NCI-H524 treated with DMSO at 0.1 percent for 48 hours (cell line): ENCODE results near the gene PSME1.

Source experiments
- DNase-seq: peaks from one replicate; lab custom pipeline; 2025; lab: John Stamatoyannopoulos, UW

PSME1 gene

GRCh38 chr14:24130380-24130716 is 5.6 kb upstream of the PSME1 start, which contains the start of gene FITM1:
TSS of gene FITM1 (plus strand) at chr14:24130659. CDS start at chr14:24131564, 905 bp downstream.
- no peak for DNase-seq

- DNase-seq: no peak
Measured at GRCh38 chr14:24130717-24131548, 5.1 kb upstream of the PSME1 start.

DNA sequence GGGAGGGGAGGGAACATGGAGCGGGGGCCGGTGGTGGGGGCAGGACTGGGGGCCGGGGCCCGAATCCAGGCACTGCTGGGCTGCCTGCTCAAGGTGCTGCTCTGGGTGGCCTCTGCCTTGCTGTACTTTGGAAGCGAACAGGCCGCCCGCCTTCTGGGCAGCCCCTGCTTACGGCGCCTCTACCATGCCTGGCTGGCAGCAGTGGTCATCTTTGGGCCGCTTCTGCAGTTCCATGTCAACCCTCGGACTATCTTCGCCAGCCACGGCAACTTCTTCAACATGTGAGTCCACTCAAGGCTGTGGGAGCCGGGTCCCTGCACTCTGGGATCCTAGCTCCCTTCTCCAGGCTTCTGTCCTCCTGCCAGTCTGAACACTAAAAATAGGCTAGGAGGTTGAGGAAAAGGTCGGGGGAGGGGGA is 4.4 kb upstream of the PSME1 start:
- DNase-seq: no peak

DNA sequence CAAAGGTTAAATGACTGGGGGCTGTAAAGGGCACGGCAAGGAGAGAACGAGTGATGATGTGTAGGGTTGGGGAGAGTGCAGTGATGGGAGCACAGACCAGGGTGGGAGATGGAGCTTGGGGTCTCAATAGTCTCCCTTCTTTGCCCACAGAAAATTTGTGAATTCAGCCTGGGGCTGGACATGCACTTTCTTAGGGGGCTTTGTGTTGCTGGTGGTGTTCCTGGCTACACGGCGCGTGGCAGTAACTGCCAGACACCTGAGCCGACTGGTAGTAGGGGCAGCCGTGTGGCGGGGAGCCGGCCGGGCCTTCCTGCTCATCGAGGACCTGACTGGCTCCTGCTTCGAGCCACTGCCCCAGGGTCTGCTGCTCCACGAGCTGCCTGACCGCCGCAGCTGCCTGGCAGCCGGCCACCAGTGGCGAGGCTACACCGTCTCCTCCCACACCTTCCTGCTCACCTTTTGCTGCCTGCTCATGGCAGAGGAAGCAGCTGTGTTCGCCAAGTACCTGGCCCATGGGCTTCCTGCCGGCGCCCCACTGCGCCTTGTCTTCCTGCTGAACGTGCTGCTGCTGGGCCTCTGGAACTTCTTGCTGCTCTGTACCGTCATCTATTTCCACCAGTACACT is 3.8 kb upstream of the PSME1 start:
- DNase-seq: no peak

DNA sequence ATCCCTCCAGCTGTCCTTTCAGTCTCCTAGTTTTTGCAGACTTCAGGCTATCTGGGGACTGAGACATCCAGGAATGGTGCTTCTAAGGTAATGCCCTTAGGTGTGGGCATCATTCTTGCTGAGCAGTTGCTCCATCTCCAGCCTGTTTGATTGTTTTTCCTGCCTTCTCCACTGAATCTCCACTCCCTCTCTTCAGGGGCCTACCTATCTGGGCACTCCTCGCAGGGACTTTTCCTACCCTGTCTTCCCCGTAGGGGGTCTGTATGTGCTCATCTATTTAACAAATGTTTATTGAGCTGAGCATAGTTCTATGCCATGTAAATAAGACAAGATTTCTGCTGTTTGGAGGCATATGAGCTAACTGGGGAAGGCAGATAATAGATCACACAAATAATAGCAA is 3.0 kb upstream of the PSME1 start:
- no peak for DNase-seq

DNA sequence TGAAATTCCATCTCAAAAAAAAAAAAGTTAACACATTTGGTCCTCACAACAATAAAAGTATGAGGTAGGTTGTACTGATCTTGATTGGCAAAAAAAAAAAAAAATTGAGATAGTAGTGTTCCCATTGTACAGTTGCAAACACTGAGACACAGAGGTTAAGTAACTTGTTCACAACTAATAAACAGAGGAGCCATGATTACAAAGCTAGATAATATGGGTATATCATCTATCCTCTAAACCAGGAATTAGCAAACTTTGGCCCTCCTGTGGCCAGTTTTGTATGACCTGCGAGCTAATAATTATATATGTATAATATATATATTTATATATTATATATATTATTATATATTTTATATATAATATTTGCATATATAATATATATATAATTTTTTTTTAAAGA is 2.3 kb upstream of the PSME1 start:
- no peak for DNase-seq

DNA sequence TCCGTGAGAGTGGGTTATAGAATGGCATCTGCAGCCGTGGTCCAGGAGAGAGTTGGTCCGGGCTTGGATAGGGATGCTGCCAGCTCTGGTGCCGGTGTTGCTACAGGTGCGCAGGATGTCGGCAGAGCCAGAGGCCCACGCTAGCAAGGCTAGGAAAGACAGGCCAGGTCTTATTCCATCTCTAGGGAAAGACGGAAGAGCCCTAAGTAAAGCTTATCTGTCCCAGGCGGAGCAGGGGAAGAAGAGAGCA is 485 bp upstream of the PSME1 start:
- no peak for DNase-seq

- DNase-seq: no peak
Measured at GRCh38 chr14:24136684-24137528, 912 bp downstream of the PSME1 start.

- DNase-seq: no peak
Measured at GRCh38 chr14:24137529-24138395, 1.8 kb downstream of the PSME1 start.

DNA sequence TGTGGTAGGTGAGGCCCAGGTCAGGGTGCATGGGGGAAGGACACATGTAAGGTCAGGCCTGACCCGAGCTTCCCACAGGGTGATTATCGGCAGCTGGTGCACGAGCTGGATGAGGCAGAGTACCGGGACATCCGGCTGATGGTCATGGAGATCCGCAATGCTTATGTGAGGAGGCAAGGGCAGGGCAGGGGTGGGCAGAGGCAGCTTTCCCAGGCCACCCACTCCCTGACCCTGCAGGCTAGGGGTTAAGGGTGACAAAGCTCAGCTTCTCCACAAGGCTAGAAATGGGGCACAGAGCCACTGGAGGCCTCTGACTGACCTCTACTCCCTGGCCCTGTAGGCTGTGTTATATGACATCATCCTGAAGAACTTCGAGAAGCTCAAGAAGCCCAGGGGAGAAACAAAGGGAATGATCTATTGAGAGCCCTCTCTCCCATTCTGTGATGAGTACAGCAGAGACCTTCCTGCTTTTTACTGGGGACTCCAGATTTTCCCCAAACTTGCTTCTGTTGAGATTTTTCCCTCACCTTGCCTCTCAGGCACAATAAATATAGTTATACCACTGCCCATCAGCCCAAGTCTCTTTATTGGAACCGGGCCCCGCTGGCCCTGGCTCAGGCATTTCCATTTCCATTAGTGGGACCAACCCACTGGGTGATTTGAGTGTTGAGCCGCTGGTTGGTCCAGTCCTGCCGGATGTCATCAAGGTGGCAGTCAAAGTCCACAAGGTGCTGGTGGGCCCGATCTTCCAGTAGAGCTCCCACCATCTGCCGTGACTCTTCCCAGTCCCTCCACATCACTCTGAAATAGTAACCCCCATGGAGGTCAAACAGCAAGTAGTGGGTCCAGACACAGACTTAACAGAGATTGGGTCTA is 2.6 kb downstream of the PSME1 start:
- no peak for DNase-seq

- no peak for DNase-seq
Measured at GRCh38 chr14:24139272-24139934, 3.4 kb downstream of the PSME1 start.

- peak; percentile 100 for DNase-seq
Measured at GRCh38 chr14:24141097-24141880, 5.3 kb downstream of the PSME1 start, which contains the start of gene EMC9. TSS of gene EMC9 (minus strand) at chr14:24141591. CDS start at chr14:24141304, 287 bp downstream.

DNA sequence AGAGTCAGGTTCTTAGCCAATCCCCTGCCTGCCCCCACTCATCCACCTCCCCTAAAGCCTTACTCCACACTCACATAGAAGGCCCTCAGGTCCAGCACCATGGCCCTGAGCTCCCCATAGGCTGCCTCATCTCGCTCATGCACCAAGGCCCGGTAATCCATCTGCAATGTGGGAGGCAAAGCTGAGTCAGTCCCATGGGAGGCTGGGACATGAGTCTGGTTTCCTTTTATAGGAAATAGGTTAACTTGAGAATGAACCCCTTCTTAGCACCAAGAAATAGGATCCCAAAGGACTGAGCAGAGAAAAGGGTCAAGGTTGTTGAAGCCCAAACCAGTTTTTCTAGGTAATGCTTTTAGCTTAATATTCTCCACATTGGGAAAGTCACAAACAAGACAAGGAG is 7.5 kb downstream of the PSME1 start:
- DNase-seq: no peak

DNA sequence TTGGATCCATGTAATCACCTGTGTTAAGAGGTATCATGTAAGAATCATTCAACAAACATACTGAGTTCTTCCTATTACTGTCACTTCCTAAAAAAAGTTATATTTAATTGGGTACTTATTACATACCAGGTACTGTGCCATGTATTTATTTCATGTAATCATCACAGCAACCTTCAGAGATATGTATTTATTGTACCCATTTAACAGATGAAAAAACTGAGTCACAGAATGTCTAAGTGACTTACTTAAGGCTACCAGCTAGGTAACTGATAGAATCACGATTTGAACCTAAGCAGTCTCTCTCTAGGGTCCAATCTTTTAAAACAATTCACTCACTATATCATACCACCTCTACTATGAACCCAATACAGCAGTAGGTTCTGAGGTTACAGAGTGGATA is 8.5 kb downstream of the PSME1 start:
- DNase-seq: no peak

- DNase-seq: no peak
Measured at GRCh38 chr14:24145219-24145618, 9.2 kb downstream of the PSME1 start.

GRCh38 chr14:24145690-24146452 is 9.9 kb downstream of the PSME1 start:
- DNase-seq: no peak

DNA sequence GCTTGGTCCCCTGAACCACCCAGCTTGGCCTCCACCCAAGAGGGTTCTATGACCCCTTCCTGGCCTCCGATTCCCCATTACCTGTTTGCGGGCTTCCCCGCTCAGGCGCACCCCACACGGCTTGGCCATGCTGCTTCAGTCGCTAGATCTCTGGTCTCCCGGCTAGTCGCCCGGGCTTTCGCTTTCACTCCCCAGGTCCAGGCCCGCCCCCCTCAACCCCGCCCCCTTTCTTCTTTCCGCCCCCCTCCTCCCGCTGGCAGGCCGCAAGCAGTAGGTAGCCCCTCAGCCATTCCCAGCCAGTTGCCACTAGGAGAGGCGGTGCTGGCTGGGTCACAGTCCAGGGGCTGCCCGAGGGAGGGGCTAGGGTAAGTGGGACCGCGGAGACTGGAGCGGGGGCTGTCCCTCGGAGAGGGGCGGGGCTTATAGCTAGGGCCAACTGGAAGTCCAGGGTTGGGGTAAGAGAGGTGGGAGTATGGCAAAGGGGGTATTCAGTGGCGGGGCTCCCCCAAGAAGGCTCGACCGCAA is 10.5 kb downstream of the PSME1 start, which contains the start of gene PSME2:
Gene PSME2, minus strand, starts transcription at position 158 of the 525 bp plus-strand sequence. Its CDS starts 29 bp downstream, at position 129.
- DNase-seq: peak; percentile 93

DNA sequence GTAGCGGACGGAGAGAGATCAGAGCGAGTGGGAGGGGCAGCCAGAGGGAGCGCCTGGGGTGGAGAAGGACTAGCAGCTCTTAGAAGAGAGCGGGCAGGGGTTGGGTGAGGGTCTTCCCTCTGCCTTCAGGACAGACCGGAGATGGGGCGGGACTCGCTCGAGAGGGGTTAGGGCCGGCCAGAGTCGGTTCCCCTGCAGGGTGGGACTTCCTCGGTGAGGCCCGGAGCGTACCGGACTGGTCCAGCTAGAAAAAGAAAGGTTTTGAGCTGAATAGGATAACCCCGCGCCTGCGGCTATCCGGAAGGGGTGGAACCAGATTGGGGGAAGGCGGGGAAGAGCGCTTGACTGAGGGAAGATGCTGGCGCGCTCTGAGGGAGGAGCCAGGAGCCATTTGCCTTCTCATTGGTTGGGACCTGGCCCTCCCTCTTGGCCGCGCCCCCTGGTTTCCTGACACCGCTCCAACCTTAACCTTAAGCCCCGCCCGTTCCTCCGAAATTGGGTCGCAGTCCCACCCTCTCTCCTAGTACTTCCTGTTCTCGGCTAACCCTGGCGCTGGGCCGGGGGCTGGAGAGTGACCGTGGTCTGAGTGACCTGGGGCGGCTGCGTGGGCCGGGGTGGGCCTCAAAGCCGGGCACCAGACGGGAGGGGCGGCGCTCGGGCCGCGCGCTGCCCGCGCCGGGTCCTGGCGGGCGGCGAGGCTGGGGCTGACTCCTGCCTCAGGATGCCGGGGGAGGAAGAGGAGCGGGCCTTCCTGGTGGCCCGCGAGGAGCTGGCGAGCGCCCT is 11.2 kb downstream of the PSME1 start, which contains the start of gene RNF31:
Gene RNF31, plus strand, starts transcription at position 521 of the 783 bp plus-strand sequence. Its CDS starts 201 bp downstream, at position 722.
- peak; percentile 96 for DNase-seq
